ENCODE data around the gene OR4F6. TPM values are rescaled to one million over a fixed set of nuclear protein-coding genes. Genes with fewer than 3 reads are reported as not detected.

The OR4F6 gene
- total RNA-seq, 1 donor from 2014 or later: not detected

DNA sequence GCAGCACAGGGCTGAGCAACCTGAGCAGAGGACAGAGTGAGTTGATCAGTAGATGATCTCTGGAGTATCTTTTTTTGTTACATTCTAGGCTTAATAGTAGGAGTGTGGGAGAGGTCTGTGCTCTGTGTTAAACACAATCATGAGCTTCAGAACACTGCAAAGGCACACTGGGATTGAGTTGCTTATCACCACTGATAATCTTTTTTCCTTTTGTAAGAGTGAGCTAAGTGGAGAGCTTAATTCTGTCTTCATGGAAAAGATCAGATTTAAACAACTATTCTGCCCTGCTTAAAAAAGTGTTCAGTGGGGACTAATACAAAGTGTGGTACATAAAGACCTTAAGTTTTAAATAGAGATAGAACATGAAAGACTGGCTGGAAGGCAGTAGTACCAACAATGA lies 1.1 kb downstream of the OR4F6 start:
- Mint-ChIP-seq H3K4me1 (ENCODE audit: low read depth) (peaks cover 2% of the 10 kb centered on the region), H3K27ac (no peak overlapping the region), H3K9me3 (ENCODE audit: low read depth) (no peaks in the 10 kb centered on the region), H3K36me3 (ENCODE audit: insufficient read depth) (no peaks in the 10 kb centered on the region), H3K4me3 (ENCODE audit: low read depth) (no peak overlapping the region), H3K27me3 (peaks cover 10% of the 10 kb centered on the region)
- no peak for DNase-seq (ENCODE audit: low spot score, unreplicated experiment)
- TF ChIP-seq, protein P1, sequence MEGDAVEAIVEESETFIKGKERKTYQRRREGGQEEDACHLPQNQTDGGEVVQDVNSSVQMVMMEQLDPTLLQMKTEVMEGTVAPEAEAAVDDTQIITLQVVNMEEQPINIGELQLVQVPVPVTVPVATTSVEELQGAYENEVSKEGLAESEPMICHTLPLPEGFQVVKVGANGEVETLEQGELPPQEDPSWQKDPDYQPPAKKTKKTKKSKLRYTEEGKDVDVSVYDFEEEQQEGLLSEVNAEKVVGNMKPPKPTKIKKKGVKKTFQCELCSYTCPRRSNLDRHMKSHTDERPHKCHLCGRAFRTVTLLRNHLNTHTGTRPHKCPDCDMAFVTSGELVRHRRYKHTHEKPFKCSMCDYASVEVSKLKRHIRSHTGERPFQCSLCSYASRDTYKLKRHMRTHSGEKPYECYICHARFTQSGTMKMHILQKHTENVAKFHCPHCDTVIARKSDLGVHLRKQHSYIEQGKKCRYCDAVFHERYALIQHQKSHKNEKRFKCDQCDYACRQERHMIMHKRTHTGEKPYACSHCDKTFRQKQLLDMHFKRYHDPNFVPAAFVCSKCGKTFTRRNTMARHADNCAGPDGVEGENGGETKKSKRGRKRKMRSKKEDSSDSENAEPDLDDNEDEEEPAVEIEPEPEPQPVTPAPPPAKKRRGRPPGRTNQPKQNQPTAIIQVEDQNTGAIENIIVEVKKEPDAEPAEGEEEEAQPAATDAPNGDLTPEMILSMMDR (IDR thresholded peaks at IDR 0.05; ENCODE audit: unreplicated experiment): no peak

DNA sequence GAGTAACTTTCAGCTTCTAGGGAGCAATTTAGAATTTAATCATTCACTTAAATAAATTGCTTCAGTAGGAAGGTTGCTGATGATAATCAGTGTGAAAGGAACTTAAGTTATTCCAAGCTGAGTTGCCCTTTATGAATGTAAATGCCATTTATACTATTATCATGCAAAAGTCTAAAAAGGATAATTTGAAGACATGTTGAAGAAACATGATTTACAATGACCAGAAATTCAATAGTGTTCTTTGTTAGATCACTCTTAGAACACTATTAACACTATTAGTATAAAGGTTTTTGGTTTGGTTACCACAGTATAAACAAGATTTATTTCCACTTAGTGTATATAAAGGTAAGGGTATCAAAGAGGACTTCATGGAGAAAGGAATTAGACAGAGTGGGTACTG lies 1.6 kb downstream of the OR4F6 start:
- Mint-ChIP-seq H3K9me3 (ENCODE audit: low read depth) (no peaks in the 10 kb centered on the region), H3K36me3 (ENCODE audit: insufficient read depth) (no peaks in the 10 kb centered on the region), H3K4me3 (ENCODE audit: low read depth) (no peak overlapping the region), H3K4me1 (ENCODE audit: low read depth) (peaks cover 2% of the 10 kb centered on the region), H3K27me3 (peaks cover 16% of the 10 kb centered on the region), H3K27ac (no peak overlapping the region)
- DNase-seq (ENCODE audit: low spot score, unreplicated experiment): no peak
- TF ChIP-seq, protein P1 (IDR thresholded peaks at IDR 0.05; ENCODE audit: unreplicated experiment): no peak

DNA sequence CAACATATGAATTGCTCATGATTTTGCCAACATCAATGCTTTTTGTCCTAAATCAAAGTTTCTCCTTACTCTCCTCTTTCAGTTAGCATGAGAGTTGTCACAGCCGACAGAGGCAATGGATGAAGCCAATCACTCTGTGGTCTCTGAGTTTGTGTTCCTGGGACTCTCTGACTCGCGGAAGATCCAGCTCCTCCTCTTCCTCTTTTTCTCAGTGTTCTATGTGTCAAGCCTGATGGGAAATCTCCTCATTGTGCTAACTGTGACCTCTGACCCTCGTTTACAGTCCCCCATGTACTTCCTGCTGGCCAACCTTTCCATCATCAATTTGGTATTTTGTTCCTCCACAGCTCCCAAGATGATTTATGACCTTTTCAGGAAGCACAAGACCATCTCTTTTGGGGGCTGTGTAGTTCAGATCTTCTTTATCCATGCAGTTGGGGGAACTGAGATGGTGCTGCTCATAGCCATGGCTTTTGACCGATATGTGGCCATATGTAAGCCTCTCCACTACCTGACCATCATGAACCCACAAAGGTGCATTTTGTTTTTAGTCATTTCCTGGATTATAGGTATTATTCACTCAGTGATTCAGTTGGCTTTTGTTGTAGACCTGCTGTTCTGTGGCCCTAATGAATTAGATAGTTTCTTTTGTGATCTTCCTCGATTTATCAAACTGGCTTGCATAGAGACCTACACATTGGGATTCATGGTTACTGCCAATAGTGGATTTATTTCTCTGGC lies 2.5 kb downstream of the OR4F6 start:
- Mint-ChIP-seq H3K4me1 (ENCODE audit: low read depth) (peaks cover 2% of the 10 kb centered on the region), H3K27ac (no peak overlapping the region), H3K4me3 (ENCODE audit: low read depth) (no peak overlapping the region), H3K9me3 (ENCODE audit: low read depth) (no peaks in the 10 kb centered on the region), H3K36me3 (ENCODE audit: insufficient read depth) (no peaks in the 10 kb centered on the region), H3K27me3 (peaks cover 18% of the 10 kb centered on the region)
- TF ChIP-seq, protein P1 (IDR thresholded peaks at IDR 0.05; ENCODE audit: unreplicated experiment): no peak
- no peak for DNase-seq (ENCODE audit: low spot score, unreplicated experiment)

DNA sequence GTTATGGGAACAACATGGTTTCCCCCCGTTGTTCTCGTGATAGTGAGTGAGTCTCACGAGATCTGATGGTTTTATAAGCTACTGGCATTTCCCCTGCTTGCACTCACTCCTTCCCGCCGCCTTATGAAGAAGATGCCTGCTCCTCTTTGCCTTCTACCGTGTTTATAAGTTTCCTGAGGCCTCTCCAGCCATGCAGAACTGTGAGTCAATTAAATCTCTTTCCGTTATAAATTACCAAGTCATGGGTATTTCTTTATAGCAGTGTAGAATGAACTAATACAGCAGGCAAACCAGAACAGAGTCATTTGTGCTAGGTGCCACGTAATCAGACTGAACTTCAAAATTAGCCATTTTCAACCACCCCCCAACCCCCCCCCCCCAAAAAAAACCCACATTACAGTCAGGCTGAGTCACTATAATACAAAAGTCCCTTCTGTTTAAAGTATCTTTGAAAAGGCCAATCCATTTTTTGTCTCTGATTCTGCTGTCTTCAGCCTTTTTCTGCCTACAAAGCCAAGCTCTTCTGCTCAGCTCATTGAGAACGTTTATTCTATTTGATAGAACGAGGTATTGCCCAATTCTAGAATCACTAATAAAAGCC lies 4.1 kb downstream of the OR4F6 start:
- Mint-ChIP-seq H3K36me3 (ENCODE audit: insufficient read depth) (no peaks in the 10 kb centered on the region), H3K27ac (no peak overlapping the region), H3K4me3 (ENCODE audit: low read depth) (no peak overlapping the region), H3K9me3 (ENCODE audit: low read depth) (no peaks in the 10 kb centered on the region), H3K27me3 (peaks cover 25% of the 10 kb centered on the region), H3K4me1 (ENCODE audit: low read depth) (peaks cover 2% of the 10 kb centered on the region)
- TF ChIP-seq, protein P1 (IDR thresholded peaks at IDR 0.05; ENCODE audit: unreplicated experiment): no peak
- no peak for DNase-seq (ENCODE audit: low spot score, unreplicated experiment)

DNA sequence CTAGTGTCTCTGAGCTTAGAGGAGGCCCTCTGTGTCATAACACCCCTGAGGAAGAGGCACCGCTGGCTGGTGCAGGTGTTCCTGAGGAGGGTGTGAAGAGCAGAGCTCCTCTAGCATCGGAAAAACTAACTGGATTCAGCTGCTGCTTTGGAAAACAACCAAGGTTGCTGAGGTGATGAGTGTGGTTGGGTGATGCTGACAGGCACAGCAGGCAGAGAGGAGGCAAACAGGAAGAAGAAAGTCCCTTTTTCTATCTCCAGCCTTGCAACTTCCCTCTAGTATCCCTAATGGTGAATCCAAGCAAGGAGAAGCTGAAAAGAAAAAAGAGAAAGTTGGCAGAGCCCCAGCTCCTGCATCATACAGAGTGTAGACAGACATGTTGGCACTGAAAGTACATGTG lies 4.9 kb downstream of the OR4F6 start:
- no peak overlapping the region for H3K4me3 Mint-ChIP-seq (ENCODE audit: low read depth)
- no peaks in the 10 kb centered on the region for H3K9me3 Mint-ChIP-seq (ENCODE audit: low read depth)
- H3K4me1 Mint-ChIP-seq (ENCODE audit: low read depth): peaks cover 2% of the 10 kb centered on the region
- DNase-seq (ENCODE audit: low spot score, unreplicated experiment): no peak
- H3K27me3 Mint-ChIP-seq: peaks cover 31% of the 10 kb centered on the region
- TF ChIP-seq, protein P1 (IDR thresholded peaks at IDR 0.05; ENCODE audit: unreplicated experiment): no peak
- no peaks in the 10 kb centered on the region for H3K36me3 Mint-ChIP-seq (ENCODE audit: insufficient read depth)
- no peak overlapping the region for H3K27ac Mint-ChIP-seq

Data from progenitor cell of endocrine pancreas (in vitro differentiated cells).